Measurements from ENCODE around the gene HOMER3. TPM values are rescaled to one million over a fixed set of nuclear protein-coding genes. Genes with fewer than 3 reads are reported as not detected.

HOMER3 gene
- total and polyA plus RNA-seq, 2 of the 13 experiments (the other 11 are each of a cell fraction or from before 2014, with no cell fraction given) = 21.3 to 27.3 TPM

DNA sequence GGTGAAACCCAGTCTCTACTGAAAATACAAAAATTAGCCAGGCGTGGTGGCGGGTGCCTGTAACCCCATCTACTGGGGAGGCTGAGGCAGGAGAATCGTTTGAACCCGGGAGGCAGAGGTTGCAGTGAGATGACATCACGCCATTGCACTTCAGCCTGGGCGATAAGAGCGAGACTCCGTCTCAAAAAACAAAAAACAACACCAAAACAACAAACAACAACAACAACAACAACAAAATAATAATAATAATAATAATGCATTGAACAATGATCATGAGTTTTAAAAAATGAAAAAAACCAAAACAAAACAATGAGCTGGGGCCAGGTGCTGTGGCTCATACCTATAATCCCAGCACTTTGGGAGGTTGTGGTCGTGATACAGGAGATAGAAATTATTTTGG, 23.1 kb upstream of the HOMER3 start:
- intact Hi-C loops (cut with micrococcal nuclease; ENCODE audit: unreplicated experiment) (no loop called here), in situ Hi-C loops (cut with HindIII; ENCODE audit: extremely low pct_ligation_motif_present, low pct_unique_long_range_greater_than_20kb) (no loop called here)
- Histone ChIP-seq H3K27ac (ENCODE audit: extremely low read length, insufficient read depth, low read length) (no peak overlapping the region), H3K4me3 (replicated peaks in 1 of 3; ENCODE audit: insufficient read depth in 1 of 3, low read depth in 2 of 3, low read length in 3 of 3) (no peak overlapping the region), H4K20me1 (ENCODE audit: insufficient read depth, low read length) (no peaks in the 10 kb centered on the region), H3K9me3 (ENCODE audit: low read length) (no peaks in the 10 kb centered on the region), H3K4me1 (ENCODE audit: insufficient read depth, low read length) (peaks cover 55% of the 10 kb centered on the region), H3K27me3 (ENCODE audit: control insufficient read depth in 1 of 2, insufficient read depth in 2 of 2, low read length in 2 of 2) (no peaks in the 10 kb centered on the region), H2AFZ (ENCODE audit: low read length) (no peak overlapping the region), H3K79me2 (ENCODE audit: insufficient read depth, low read length) (no peaks in the 10 kb centered on the region), H3K36me3 (replicated peaks in 1 of 2; ENCODE audit: control insufficient read depth in 1 of 2, insufficient read depth in 2 of 2, low read length in 2 of 2) (no peaks in the 10 kb centered on the region), H3K9ac (ENCODE audit: insufficient read depth, low read depth, low read length) (no peak overlapping the region), H3K4me2 (ENCODE audit: low read depth, low read length) (no peak overlapping the region)
- ATAC-seq (no peak), DNase-seq (ENCODE audit: low spot score) (no peak), FAIRE-seq (no peak)
- WGBS (ENCODE audit: low lambda C conversion rate) = 55% methylated on average over 9 of the region's 9 CpGs
- CTCF ChIA-PET (ENCODE audit: low intra/inter-chr PET ratio, low total read pairs) = no interaction called here
- no TSS peak for BruUV-seq (replicated peaks)
- POLR2A ChIA-PET = no interaction called here
- TF ChIP-seq ZNF292 (CRISPR knock-in tag; IDR thresholded peaks at IDR 0.05; ENCODE audit: borderline replicate concordance, low read depth) (no peak), ATF7 (IDR thresholded peaks at IDR 0.05) (0 out of 2 replicates have a peak, but pooled peaks have one; percentile 7), ATF7 (CRISPR knock-in tag; IDR thresholded peaks at IDR 0.05) (no peak), RXRA (CRISPR knock-in tag; IDR thresholded peaks at IDR 0.05) (no peak), MEIS1 (CRISPR knock-in tag; IDR thresholded peaks at IDR 0.05; ENCODE audit: borderline replicate concordance) (no peak), FOXP1 (IDR thresholded peaks at IDR 0.05) (peak; percentile 77), FOXP1 (CRISPR knock-in tag; IDR thresholded peaks at IDR 0.05) (no peak), ZNF781 (CRISPR knock-in tag; IDR thresholded peaks at IDR 0.05; ENCODE audit: borderline replicate concordance, not compliant biosample characterization) (no peak), ZBTB40 (IDR thresholded peaks at IDR 0.05) (no peak), ZBTB40 (CRISPR knock-in tag; IDR thresholded peaks at IDR 0.05) (no peak), HNF4G (IDR thresholded peaks at IDR 0.05; ENCODE audit: borderline replicate concordance, low read depth, low read length) (no peak), HNF4G (CRISPR knock-in tag; IDR thresholded peaks at IDR 0.05; ENCODE audit: borderline replicate concordance, low read depth) (no peak)
- TF ChIP-seq, protein P1, sequence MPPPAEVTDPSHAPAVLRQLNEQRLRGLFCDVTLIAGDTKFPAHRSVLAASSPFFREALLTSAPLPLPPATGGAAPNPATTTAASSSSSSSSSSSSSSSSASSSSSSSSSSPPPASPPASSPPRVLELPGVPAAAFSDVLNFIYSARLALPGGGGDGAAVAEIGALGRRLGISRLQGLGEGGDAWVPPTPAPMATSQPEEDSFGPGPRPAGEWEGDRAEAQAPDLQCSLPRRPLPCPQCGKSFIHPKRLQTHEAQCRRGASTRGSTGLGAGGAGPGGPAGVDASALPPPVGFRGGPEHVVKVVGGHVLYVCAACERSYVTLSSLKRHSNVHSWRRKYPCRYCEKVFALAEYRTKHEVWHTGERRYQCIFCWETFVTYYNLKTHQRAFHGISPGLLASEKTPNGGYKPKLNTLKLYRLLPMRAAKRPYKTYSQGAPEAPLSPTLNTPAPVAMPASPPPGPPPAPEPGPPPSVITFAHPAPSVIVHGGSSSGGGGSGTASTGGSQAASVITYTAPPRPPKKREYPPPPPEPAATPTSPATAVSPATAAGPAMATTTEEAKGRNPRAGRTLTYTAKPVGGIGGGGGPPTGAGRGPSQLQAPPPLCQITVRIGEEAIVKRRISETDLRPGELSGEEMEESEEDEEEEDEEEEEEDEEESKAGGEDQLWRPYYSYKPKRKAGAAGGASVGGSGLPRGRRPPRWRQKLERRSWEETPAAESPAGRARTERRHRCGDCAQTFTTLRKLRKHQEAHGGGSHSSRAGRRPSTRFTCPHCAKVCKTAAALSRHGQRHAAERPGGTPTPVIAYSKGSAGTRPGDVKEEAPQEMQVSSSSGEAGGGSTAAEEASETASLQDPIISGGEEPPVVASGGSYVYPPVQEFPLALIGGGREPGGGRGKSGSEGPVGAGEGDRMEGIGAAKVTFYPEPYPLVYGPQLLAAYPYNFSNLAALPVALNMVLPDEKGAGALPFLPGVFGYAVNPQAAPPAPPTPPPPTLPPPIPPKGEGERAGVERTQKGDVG (CRISPR knock-in tag; IDR thresholded peaks at IDR 0.05; ENCODE audit: borderline replicate concordance) = no peak
